GM12878 (cell line): ENCODE data around the gene ECI1. TPM values are rescaled to one million over a fixed set of nuclear protein-coding genes. Genes with fewer than 3 reads are reported as not detected.
"Not testable (repeated sequence)": the region's sequence is repeated elsewhere in the genome, so short reads cannot be mapped to it uniquely, and the experiment has no call there.

Source experiments
- ATAC-seq: fragments of 200-7000 bp; cut with Tn5 transposase; 3 replicates; pipeline ENCODE4 v1.9.1; 2020; ENCODE audit warnings: mild to moderate bottlenecking, moderate library complexity
- BruUV-seq: library from RNA; stranded (reverse); fragments of 400-500 nt; replicated peaks from 2 replicates; lab custom pipeline; 2021; lab: Mats Ljungman, UMichigan
- CTCF ChIA-PET: fragments of 300-600 bp; sonication (Branson Sonifier 250); formaldehyde crosslinking; extraction: SDS; loops from one replicate; lab custom pipeline; 2021; ENCODE audit warnings: inconsistent platforms; lab: Yijun Ruan, JAX
- POLR2A ChIA-PET: fragments of 350-600 bp; formaldehyde crosslinking; extraction: SDS; loops from one replicate; lab custom pipeline; 2021; ENCODE audit warnings: inconsistent platforms; lab: Charles Lee
- RAD21 ChIA-PET: fragments of 300-600 bp; sonication (Branson Sonifier 250); formaldehyde crosslinking; loops from one replicate; lab custom pipeline; 2023; ENCODE audit warnings: antibody characterized with exemption; ENCODE audit not compliant: unreplicated experiment; lab: Charles Lee
- SMC1A ChIA-PET: fragments of 300-600 bp; sonication (Branson Sonifier 250); formaldehyde crosslinking; loops from one replicate; lab custom pipeline; 2023; ENCODE audit not compliant: unreplicated experiment, uncharacterized antibody; lab: Charles Lee
- DNase-seq: peaks from one replicate; pipeline ENCODE4 v3.0.0-alpha.2; 2011; ENCODE audit warnings: low read depth, low spot score
- FAIRE-seq: peaks from 3 replicates; lab custom pipeline; 2011; peaks lifted over from hg19 to GRCh38; lab: Jason Lieb, UNC
- H2AFZ ChIP-seq: 2 replicates; pipeline ENCODE4 v1.6.0; 2011; ENCODE audit warnings: low read depth, low read length, control low read depth; ENCODE audit not compliant: control insufficient read depth
- H3K27ac ChIP-seq: 2 replicates; pipeline ENCODE4 v1.5.1; 2011; ENCODE audit warnings: control low read depth; ENCODE audit not compliant: control insufficient read depth, insufficient read depth
- H3K27me3 ChIP-seq, 2 experiments: replicated peaks in 1 of 2; 2 replicates each; pipeline versions ENCODE4 v1.6.0 to v1.6.1; 2011; ENCODE audit warnings: low read length in 1 of 2; ENCODE audit not compliant: control insufficient read depth in 2 of 2, insufficient read depth in 2 of 2
- H3K36me3 ChIP-seq, 2 experiments: 2 replicates each; pipeline ENCODE4 v1.5.1; 2011; ENCODE audit warnings: low read length in 1 of 2; ENCODE audit not compliant: control insufficient read depth in 2 of 2, insufficient read depth in 2 of 2
- H3K4me1 ChIP-seq: 2 replicates; pipeline ENCODE4 v1.6.1; 2011; ENCODE audit warnings: mild to moderate bottlenecking, low read length, moderate library complexity, mixed read lengths; ENCODE audit not compliant: control insufficient read depth, insufficient read depth
- H3K4me2 ChIP-seq: 2 replicates; pipeline ENCODE4 v1.6.0; 2011; ENCODE audit warnings: control low read depth; ENCODE audit not compliant: control insufficient read depth, insufficient read depth
- H3K4me3 ChIP-seq: fragments of 200-600 bp; sonication (generic); 2 replicates; pipeline ENCODE4 v1.5.1; 2016
- H3K79me2 ChIP-seq: 2 replicates; pipeline ENCODE4 v1.6.0; 2011; ENCODE audit warnings: low read length; ENCODE audit not compliant: control insufficient read depth, insufficient read depth
- H3K9ac ChIP-seq: 2 replicates; pipeline ENCODE4 v1.8.0; 2011; ENCODE audit warnings: low read length, control low read depth, mixed read lengths; ENCODE audit not compliant: control insufficient read depth, insufficient read depth
- H3K9me3 ChIP-seq: replicated peaks from 3 replicates; pipeline ENCODE4 v1.5.1; 2011; ENCODE audit warnings: mild to moderate bottlenecking, low read length; ENCODE audit not compliant: control insufficient read depth, insufficient read depth
- H4K20me1 ChIP-seq: 2 replicates; pipeline ENCODE4 v1.6.0; 2011; ENCODE audit not compliant: control insufficient read depth, insufficient read depth
- BHLHE40 ChIP-seq, 2 experiments: fragments of 450-650 bp in 1 of 2; IDR thresholded peaks; 2 replicates each; pipeline ENCODE4 v1.6.1; 2011 to 2017; ENCODE audit warnings: low read depth in 2 of 2, borderline replicate concordance in 1 of 2, improper control_type of control experiment in 1 of 2, low read length in 1 of 2, mild to moderate bottlenecking in 1 of 2
- CHD1 ChIP-seq: IDR thresholded peaks from 2 replicates; pipeline ENCODE4 v1.6.1; 2012; ENCODE audit warnings: low read depth, low read length, improper control_type of control experiment
- WGBS: methylation state at CpG from one replicate; pipeline ENCODE4 v1.1.6; 2016; ENCODE audit warnings: low lambda C conversion rate; ENCODE audit not compliant: insufficient replicate concordance, insufficient coverage; ENCODE audit errors: missing lambda C conversion rate; 5-methylcytosine and 5-hydroxymethylcytosine counted together
- in situ Hi-C: fragments of 300-500 bp; cut with MboI; formaldehyde crosslinking; loops from 9 replicates; pipeline ENCODE4 v1.14.3; 2018; ENCODE audit warnings: mixed read lengths
- intact Hi-C: fragments of 100-400 bp; cut with micrococcal nuclease; formaldehyde crosslinking; loops from one replicate; pipeline ENCODE4 v1.14.2; 2022; ENCODE audit not compliant: unreplicated experiment
- polyA plus RNA-seq, 11 experiments: library from polyadenylated mRNA; depleted of rRNA in 4 of 11; unstranded in 6 of 11; stranded (reverse) in 5 of 11; fragments of >200 nt; fragmentation: Nextera tagmentation in 4 of 11; fragmentation: Illumina TruSeq in 1 of 11; extraction: Ambion mirVana in 4 of 11; extraction: Trizol in 1 of 11; gene quantifications; 1 replicate in 1 of 11; 2 replicates in 10 of 11; pipeline versions ENCODE4 v1.2.1 to v1.2.3, GENCODE V29; 2011 to 2016; ENCODE audit warnings: inconsistent platforms in 2 of 11, missing spikeins in 2 of 11, low read depth in 1 of 11
- total RNA-seq, 4 experiments: library from RNA; depleted of rRNA in 3 of 4; stranded (reverse); fragments of >200 nt in 3 of 4; fragmentation: Illumina TruSeq in 1 of 4; extraction: Trizol in 1 of 4; gene quantifications; 2 replicates each; pipeline versions ENCODE4 v1.2.1 to v1.2.3, GENCODE V29; 2013 to 2021

The ECI1 gene
- total and polyA plus RNA-seq, 10 of the 15 experiments (the other 5 are each of a cell fraction or from before 2014, with no cell fraction given), result 2.2 to 82.1 (median 24.8) TPM

DNA sequence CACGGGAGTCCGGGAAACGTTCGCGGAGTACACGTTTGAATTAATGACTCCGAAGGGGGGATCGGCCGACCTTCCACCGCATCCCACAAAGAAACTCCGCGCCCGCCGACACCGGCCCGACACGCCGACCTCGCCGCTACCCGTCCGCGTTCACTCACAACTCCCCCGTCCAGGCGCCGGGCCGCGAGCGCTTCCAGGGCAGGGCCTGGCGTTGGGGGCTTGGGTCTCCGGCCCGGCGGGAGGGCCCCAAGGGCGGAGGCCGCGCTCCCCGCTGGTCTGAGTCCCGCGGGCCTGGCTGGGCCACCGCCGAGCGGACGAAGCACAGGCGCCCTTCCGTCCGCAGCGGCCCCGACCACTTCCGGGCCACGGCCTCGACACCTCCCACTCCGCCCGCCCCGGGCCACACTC, 16.1 kb upstream of the ECI1 start:
- H3K4me2 ChIP-seq, result 0 out of 2 replicates have a peak overlapping the region, but pooled peaks have one; percentile 7
- FAIRE-seq, DNase-seq, RAD21 ChIA-PET, H3K9me3 ChIP-seq, SMC1A ChIA-PET, in situ Hi-C loops, POLR2A ChIA-PET, CTCF ChIA-PET, H3K27me3 ChIP-seq, BruUV-seq: not testable (repeated sequence)
- peak; percentile 84 for ATAC-seq
- H3K4me3 ChIP-seq, result peak overlapping the region; percentile 79
- TF ChIP-seq BHLHE40 (IDR thresholded peaks at IDR 0.05; ENCODE audit: borderline replicate concordance in 1 of 2, low read depth in 2 of 2, low read length in 1 of 2) (0 out of 4 replicates have a peak, but pooled peaks of 1 of the 2 experiments have one; percentile 23), CHD1 (0 out of 2 replicates have a peak, but pooled peaks have one; percentile 26)
- H4K20me1 ChIP-seq, result peaks cover 16% of the 10 kb centered on the region
- H3K9ac ChIP-seq, result peak overlapping the region; percentile 78
- H3K4me1 ChIP-seq, result peaks cover 11% of the 10 kb centered on the region
- H2AFZ ChIP-seq, result peak overlapping the region; percentile 97
- intact Hi-C loops, result loop anchor here (10.0 kb wide), 1 partner anchor 237 kb away; no protein-coding TSS in a partner anchor
- H3K79me2 ChIP-seq, result peaks cover 56% of the 10 kb centered on the region
- H3K36me3 ChIP-seq, result peaks cover 13 to 14% of the 10 kb centered on the region in 2 experiments; a peak in 3 of 4 replicates
- 2% methylated on average over 46 of the region's 54 CpGs for WGBS
- H3K27ac ChIP-seq, result peak overlapping the region; percentile 90

DNA sequence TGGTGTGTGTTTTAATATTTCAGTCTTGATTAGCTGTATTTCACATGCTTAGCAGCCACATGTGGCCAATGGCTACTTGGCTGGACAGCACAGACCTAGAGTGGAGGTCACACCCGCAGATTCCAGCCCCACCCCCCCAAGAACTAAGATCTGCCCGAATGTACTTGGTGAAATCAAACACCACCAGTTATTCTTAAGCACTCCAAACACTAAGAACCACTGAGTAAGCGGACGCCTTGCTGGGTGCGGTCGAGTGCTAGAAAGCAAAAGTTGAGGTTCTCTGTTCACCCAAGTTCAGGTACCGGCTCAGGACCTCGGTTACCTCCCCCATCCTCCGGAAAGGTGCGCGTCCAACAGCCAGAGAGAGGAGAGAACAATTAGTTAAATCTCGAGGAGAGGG, 15.5 kb upstream of the ECI1 start:
- Histone ChIP-seq H3K36me3 (peaks cover 16 to 20% of the 10 kb centered on the region in 2 experiments; a peak in 3 of 4 replicates), H3K4me3 (peak overlapping the region; percentile 79), H3K27ac (peak overlapping the region; percentile 44; the same call in 1 of the 2 replicates), H3K4me1 (peaks cover 11% of the 10 kb centered on the region), H4K20me1 (peaks cover 16% of the 10 kb centered on the region), H3K79me2 (peaks cover 57% of the 10 kb centered on the region), H3K4me2 (0 out of 2 replicates have a peak overlapping the region, but pooled peaks have one; percentile 60), H3K9ac (peak overlapping the region; percentile 78)
- RAD21 ChIA-PET, POLR2A ChIA-PET, H3K9me3 ChIP-seq, H2AFZ ChIP-seq, in situ Hi-C loops, DNase-seq, H3K27me3 ChIP-seq, BruUV-seq, ATAC-seq: not testable (repeated sequence)
- FAIRE-seq, result peak; percentile 78
- intact Hi-C loops, result loop anchor here (10.0 kb wide), 1 partner anchor 238 kb away; no protein-coding TSS in a partner anchor
- 0% methylated on average over 10 of the region's 12 CpGs for WGBS
- ChIA-PET CTCF (interaction anchor here (1.4 kb wide), 1 partner anchor 234 kb away, joined by 5 read pairs; no protein-coding TSS in a partner anchor), SMC1A (interaction anchor here (0.6 kb wide), 1 partner anchor 49 kb away, joined by 3 read pairs; no protein-coding TSS in a partner anchor)

DNA sequence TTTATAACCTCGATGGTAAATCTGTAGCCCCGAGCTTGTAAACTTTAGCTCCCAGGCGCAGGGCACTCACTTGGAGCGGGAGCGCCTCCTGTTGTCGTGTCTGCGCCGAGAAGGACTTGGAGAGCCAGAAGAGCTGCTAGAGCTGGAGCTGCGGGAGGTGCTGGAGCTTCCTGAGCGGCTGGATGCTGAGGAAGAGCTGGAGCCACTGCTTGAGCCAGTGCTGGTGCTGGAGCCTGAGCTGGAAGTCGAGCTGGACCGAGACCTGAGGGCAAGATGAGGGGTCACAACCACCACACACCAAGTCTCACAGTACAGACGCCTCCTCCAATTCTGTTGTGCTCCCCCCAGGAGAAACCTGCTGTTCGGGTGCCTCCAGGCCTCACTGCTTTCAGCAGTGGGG, 11.6 kb upstream of the ECI1 start:
- RAD21 ChIA-PET, H3K4me1 ChIP-seq, DNase-seq, ATAC-seq, SMC1A ChIA-PET, H3K9me3 ChIP-seq, in situ Hi-C loops, H3K9ac ChIP-seq, H3K4me3 ChIP-seq, H3K27me3 ChIP-seq, H3K27ac ChIP-seq, BruUV-seq, FAIRE-seq, H2AFZ ChIP-seq, H3K4me2 ChIP-seq: not testable (repeated sequence)
- Histone ChIP-seq H3K79me2 (peaks cover 52% of the 10 kb centered on the region), H4K20me1 (peaks cover 13% of the 10 kb centered on the region), H3K36me3 (peaks cover 20 to 41% of the 10 kb centered on the region in 2 experiments; a peak in 3 of 4 replicates)
- intact Hi-C loops, result loop anchor here (5.0 to 10.0 kb wide), 2 partner anchors 106 to 242 kb away; partner anchors contain the start of gene TRAF7
- CTCF ChIA-PET, result interaction anchor here (0.8 to 2.1 kb wide), 3 partner anchors 9 to 238 kb away, joined by 3 to 12 read pairs (median 3); partner anchors contain the start of gene ECI1
- POLR2A ChIA-PET, result interaction anchor here (0.7 to 1.0 kb wide), 3 partner anchors 11 to 26 kb away, joined by 3 read pairs; no protein-coding TSS in a partner anchor
- WGBS, result 86% methylated on average over 14 of the region's 14 CpGs
